SHP77 treated with DMSO at 0.1 percent for 48 hours (cell line): ENCODE measurements around the gene NEGR1.

Experiments used
- DNase-seq: peaks from one replicate; lab custom pipeline; 2025; lab: John Stamatoyannopoulos, UW

NEGR1 gene

DNA sequence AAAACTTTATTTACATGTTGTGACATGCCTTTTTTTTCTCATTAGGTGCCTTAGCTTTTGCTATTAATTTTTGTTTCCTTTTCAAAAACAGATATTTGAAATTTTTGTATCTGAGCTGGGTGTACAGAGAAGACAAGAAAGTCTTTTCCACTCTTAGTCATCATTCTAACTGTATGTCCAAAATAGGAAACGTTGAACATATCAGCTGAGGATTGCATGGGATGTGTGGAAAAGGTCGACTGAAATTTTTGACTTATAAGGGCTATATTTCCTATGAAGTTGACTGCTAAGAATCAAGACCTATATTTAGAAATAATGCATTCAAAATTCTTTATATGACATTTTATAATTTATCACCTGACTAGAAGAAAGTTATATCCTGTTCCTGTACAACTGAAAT lies 931.5 kb downstream of the NEGR1 start:
- DNase-seq: no peak

DNA sequence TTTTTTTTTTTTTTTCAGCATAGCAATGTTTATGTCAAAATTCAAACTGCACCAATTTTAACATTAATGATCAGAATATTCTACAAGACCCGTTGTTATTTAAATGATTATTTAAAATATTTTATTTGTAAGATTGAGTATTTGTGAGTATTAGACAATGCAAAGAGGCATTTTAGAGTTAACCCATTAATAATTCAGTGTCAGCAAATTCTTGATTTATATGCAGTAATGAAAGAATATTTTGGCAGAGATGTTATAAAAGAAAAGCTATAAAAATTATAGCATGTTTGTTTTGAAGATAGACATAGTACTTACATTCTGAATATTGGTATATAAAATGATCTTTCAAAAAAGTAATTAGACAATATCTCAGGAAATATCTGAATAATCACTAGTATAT lies 932.0 kb downstream of the NEGR1 start:
- no peak for DNase-seq
